ENCODE measurements around the gene KMT5B.

KMT5B gene

DNA sequence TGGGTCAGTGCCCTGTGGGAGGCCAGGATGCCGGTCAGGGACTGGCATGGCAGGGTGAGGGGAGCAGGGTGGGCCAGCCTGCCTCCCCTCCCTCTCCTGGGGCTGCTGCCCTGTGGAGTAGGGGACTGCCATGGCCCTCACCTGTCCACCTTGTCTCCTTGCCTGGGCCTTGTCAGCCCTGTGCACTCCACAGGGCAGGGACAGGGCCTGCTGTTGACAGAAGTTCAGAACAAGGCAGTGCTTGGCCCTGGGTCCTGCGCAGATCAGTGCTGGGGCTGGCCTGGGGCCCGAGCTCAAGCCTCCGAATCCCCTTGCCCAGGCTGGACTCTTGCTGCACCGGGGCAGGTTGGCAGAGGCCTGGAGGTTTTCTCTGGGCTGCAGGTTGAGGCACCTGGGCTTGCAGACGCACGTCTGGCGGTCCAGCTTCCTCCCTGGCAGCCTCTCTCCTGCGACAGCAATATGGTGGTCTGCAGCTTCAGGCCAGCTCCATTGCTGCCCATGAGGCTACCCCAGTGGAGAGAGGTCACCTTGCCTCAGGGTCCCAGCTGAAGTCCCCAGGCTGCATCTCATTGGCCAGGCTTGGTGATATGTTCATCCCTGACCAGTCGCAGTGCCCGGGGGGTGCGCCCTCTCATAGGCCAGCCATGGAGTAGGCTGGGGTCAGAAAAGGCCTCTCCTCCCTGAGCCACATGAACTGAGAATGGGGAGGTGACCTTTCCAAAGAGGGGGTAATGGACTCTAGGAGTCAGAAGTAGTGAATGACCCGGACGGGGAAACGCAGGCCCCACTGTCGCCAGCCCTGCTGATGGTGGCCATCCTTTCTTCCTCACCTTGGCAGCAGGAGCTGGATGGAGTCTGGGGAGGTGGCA, 70.4 kb downstream of the KMT5B start:
- DNase-seq, result no peak

- DNase-seq, result no peak
Measured at GRCh38 chr11:68142028-68142412, 71.1 kb downstream of the KMT5B start.

DNA sequence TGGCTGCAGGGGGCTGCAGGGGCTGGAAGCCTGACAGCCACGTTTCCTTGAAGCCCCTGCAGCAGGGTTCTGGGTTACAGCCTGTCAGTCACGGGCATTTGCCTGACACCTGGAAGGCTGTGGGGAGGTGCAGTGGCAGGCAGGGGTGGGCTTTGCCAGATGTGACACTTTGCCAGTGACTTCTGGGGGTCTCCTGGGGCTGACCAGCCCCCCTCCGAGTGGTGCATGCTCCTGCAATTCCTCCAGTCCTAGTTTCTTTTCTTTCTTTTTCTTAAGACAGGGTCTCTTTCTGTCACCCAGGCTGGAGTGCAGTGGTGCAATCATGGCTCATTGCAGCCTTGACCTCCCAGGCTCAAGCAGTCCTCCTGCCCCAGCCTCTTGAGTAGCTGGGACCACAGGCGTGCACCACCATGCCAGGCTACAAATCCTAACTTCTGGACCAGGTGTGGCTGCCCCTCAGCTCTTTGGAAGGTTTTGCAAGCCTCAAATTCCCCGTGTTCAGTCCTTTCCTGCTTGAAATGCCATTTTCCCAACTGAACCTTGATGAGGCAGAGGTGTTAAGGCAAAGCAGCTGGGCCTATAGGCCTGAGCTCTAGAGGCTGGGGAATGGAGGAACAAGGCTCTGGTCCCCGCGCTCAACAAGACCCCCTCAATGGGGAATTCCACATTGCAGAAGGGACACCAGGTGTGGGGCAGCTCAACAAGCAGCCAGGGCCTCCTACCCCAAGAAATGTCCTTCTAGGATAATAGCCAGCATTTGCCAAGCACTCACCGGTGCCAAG, 71.7 kb downstream of the KMT5B start:
- no peak for DNase-seq

- DNase-seq, result peak; percentile 93
Measured at GRCh38 chr11:68140496-68141245, 72.4 kb downstream of the KMT5B start.

GRCh38 chr11:68138237-68138636, 74.9 kb downstream of the KMT5B start:
- no peak for DNase-seq

DNA sequence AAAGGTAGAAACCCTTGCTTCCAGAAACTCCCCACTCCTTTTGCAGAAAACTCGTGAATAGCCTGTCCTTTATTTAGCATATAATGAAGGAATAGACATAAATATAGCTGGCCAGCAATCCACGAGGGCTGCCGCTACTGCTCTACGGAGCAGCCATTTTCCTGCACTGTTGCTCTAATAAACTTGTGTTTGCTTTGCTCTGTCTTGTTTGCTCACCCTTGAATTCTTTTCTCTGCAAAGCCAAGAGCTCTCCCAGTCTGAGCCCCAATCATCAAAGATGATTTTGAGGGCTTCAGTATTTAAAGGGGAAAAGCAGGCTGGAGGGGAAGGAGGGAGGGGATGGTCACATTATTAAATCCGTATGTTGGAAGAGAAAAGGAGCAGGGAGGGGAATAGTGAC, 75.3 kb downstream of the KMT5B start:
- DNase-seq, result peak; percentile 24

DNA sequence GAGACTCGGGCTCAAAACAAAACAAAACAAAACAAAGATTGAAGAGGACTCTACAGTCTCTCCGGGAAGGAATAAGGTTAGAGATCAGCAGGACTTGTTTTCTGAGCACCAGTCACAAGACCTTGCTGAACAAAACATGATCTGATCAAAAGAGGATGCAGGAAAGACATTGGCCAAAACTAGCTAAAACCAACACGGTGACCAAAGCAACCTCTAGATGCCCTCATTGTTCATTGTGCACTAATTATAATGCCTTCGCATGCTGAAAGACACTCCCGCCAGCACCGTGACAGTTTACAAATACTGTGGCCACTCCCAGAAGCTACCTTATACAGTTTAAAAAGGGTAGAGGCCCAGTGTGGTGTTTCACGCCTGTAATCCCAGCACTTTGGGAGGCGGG, 76.2 kb downstream of the KMT5B start:
- DNase-seq, result no peak

GRCh38 chr11:68135161-68135560, 77.9 kb downstream of the KMT5B start:
- DNase-seq, result no peak

GRCh38 chr11:68133761-68134160, 79.3 kb downstream of the KMT5B start:
- no peak for DNase-seq

GRCh38 chr11:68130121-68130520, 83.0 kb downstream of the KMT5B start:
- no peak for DNase-seq

DNA sequence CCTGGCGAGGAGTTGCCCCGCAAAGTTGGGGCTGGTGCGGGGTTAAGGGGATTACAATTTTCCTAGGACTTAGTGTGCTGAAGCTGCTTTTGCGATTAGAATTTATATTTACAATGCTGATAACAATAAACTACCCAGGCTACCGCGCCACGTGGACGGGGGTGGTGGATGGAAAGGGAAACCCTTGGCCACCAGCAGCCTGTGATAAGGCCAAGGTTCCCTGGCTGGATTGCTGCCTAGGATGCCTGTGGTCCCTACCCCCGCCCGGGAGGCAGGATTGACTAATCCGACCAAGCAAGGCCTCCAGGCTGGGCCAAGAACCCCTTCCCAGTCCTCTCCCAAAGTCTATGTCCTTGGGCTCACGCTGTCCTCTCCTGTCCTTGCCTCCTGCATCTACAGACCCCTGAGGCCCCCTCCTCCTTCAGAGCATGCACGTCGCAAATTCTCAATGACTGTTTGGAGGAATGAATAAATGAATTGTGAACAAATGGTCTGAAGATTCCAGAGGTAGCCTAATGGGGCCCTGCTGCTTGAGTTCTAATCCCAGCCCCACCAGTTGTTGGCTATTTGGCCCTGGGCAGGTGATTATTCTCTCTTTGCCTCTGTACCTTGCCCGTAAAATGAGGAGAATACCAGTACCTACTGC, 84.3 kb downstream of the KMT5B start:
- no peak for DNase-seq

- DNase-seq, result no peak
Measured at GRCh38 chr11:68127714-68128681, 85.1 kb downstream of the KMT5B start.

DNA sequence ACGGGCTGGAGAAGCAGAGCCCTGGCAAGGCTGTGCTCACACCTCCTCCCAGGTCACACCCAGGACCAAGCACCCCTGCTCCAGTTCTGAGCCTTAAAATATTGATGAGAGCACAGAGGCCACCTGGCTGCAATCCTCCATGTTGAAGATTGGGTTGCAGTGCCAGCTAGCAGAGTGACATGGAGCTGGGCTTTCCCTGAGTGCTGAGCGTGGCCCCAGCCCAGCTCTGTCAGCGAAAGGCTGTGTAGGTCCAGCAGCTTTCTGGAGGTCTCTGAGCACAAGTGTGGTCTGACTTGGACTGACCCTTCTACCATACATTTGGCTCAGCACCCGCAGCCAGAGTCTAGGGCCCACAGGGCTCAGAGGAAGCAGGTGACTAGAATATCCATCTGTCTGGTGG, 87.9 kb downstream of the KMT5B start:
- no peak for DNase-seq

- no peak for DNase-seq
Measured at GRCh38 chr11:68122936-68123539, 90.1 kb downstream of the KMT5B start.

DNA sequence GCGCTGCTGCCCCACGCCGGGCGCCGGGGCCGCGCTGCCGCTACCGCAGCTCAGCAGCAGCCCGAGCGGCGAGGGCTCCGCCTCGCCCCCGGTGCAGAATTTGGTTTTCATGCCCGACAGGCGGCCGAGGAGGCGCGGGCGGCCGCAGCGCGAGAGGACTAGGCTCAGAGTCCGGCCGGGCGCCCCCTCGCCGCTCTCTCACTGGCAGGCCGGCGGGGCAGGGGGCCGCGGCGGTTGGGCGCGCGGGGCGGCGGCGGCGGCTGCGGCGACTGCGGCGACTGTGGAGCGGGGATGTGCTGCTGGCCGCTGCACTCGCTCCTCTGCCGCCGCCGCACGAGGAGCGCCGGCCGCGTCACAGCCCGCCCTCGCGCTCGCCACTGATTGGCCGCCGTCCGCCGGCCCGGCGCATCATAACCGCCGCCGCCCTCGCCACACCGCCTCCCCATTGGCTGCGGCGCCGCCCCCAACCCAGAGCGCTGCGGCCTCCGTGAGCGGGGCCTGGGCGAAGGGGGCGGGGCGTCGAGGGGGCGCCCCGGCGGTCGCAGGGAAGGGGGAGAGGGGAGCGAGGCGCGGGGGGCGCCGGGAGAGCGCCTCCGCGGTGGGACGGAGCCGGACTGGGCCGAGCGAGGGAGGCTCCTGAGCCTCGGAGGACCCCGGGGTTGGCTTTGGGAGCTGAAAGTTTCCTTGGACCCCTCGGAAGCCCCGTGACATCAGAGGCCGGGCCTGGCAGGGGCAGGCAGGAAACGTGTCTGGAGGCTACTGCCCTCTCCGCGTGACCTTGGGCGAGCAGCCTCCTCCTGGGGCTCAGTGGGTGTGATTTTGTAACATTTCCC, 91.8 kb downstream of the KMT5B start, which contains the start of gene CHKA:
Gene CHKA (minus strand): TSS at position 322 of the 833 bp plus-strand sequence. CDS start 211 bp downstream, at position 111.
- peak; percentile 98 for DNase-seq

GRCh38 chr11:68120273-68121066, 92.6 kb downstream of the KMT5B start:
- DNase-seq, result peak; percentile 70

- peak; percentile 61 for DNase-seq
Measured at GRCh38 chr11:68118706-68119448, 94.2 kb downstream of the KMT5B start.

DNA sequence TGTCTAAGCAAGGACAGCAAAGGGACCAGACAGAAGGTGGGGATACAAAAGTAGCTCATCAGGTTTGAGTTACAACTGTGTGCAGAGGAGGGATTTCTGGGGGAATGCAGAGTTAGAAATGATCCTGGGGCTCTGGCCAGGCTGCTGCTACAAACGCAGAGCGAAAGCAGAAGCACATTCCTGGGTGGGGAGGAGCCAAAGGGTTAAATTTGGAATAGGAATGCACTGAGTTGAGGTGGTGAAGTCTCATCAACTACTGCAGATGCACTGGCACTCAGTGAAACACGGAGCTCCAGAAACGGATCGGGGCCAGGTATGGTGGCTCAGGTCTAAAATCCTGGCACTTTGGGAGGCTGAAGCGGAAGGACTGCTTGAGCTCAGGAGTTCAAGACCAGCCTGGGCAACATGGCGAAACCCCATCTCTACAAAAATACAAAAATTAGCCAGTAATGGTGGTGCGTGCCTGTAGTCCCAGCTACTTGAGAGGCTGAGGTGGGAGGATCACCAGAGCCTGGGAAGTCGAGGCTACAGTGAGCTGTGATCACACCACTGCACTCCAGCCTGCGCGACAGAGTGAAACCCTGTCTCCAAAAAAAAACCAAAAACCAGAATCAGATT, 95.1 kb downstream of the KMT5B start:
- no peak for DNase-seq
